ENCODE results near the gene ZNF816.
A peak's percentile ranks its signal among the peaks of the same experiment; 100 is the strongest.
"Not testable (repeated sequence)": the region's sequence is repeated elsewhere in the genome, so short reads cannot be mapped to it uniquely, and the experiment has no call there.

The ZNF816 gene

GRCh38 chr19:52959613-52960295, 2.9 kb downstream of the ZNF816 start:
- DNase-seq (ENCODE audit: low spot score), result no peak

DNA sequence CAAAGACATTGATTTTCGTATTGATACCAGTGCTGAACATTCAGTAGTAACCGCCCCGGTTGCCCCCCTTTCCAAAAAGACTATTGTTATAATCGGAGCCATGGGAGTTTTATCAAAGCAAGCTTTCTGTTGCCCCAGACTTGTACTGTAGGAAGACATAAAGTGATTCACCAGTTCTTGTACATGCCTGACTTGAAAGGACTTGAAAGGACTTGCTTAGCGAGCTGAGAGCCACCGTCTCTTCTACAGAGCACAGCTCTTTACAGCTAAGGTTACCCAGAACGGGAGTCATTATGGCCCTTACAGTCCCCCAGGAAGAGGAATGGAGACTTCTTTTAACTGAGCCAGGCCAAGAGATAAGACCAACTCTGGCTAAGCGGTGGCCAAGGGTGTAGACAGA, 5.1 kb downstream of the ZNF816 start:
- no peak for DNase-seq (ENCODE audit: low spot score)

DNA sequence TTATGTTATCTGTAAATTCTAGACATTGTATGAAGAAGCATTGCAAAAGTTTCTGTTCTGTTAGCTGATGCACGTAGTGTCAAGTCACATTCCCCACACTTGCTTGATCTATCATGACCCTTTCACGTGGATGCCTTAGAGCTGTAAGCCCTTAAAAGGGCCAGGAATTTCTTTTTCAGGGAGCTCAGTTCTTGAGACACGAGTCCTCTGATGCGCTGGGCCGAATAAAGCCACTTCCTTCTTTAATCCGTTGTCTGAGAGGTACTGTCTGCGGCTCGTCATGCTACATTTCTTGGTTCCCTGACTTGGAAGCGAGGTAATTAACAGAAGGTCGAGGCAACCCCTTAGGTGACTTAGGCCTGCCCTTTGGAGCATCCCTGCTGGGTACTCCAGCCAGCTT, 5.8 kb downstream of the ZNF816 start:
- DNase-seq (ENCODE audit: low spot score), result no peak

DNA sequence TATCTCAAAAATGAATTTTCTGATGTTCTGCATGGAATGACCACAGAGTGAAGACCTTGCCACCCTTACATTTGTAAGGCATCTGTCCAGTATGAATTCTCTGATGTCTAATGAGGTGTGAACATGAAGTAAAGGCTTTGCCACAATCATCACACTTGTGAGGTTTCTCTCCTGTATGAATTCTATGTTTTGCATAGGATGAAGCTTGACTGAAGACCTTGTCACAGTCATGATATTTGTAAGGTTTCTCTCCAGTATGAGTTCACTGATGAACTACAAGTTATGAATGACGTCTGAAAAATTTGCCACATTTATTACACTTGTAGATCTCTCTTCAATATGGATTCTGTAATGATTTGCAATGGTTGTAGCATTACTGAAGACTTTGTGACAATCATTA, 13.3 kb downstream of the ZNF816 start:
- no peak for DNase-seq (ENCODE audit: low spot score)

- DNase-seq (ENCODE audit: low spot score), result no peak
Measured at GRCh38 chr19:52948025-52948770, 14.5 kb downstream of the ZNF816 start.

- no peak for DNase-seq (ENCODE audit: low spot score)
Measured at GRCh38 chr19:52946322-52947310, 16.1 kb downstream of the ZNF816 start.

DNA sequence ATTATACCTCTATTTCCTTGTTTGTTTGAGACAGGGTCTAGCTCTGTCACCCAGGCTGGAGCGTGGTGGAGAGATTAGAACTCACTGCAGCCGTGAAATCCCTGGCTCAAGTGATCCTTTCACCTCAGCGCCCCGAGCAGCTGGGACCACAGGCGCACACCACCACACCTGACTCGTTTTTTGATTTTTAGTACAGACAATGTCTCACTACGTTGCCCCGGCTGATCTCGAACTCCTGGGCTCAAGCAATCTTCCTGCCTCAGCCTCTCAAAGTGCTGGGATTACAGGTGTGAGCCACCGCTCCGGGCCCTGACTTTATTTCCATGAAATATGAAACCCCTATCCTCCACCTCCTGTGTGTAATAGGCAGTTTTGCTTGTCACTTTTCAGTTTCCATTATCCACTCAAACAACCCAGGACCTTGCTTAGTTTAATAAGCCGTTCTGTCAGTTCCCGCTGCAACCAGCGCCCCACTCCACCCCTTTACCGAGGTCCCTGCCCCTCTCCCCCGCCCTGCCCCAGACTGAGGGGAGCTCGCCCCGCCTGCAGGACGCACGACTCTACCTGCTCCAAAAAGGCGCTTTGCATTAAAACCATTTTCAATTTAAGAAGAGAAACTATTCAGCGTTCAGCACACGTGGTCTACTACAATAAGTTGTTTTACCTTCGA, 16.9 kb downstream of the ZNF816 start:
- DNase-seq (ENCODE audit: low spot score), result no peak

- DNase-seq (ENCODE audit: low spot score), result not testable (repeated sequence)
Measured at GRCh38 chr19:52944703-52945493, 17.8 kb downstream of the ZNF816 start.

DNA sequence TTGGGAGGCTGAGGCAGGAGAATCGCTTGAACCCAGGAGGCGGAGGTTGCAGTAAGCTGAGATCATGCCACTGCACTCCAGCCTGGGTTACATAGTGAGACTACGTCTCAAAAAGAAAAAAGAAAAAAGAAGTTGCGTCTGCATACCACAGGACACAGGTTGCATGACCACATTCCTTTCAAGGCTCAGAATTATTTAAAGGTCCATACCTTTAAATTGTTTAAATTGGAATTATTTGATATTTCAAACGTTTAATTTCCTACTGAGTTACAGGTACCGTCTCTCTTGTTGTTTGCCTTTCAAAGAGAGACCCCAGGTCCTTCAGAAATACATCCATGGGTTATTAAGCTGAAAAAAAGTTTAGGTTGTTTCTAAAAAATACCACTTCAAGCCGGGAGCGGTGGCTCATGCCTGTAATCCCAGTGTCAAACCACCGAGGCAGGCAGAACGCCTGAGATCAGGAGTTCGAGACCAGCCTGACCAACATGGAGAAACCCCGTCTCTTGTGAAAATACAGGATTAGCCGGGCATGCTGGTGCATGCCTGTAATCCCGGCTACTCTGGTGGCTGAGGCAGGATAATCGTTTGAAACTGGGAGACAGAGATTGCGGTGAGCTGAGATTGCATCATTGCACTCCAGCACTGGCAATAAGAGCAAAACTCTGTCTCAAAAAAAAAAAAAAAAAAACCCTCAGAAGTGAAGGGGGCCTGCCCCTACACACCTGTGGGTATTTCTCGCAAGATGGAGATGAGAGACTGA, 18.6 kb downstream of the ZNF816 start:
- DNase-seq (ENCODE audit: low spot score), result no peak

- no peak for DNase-seq (ENCODE audit: low spot score)
Measured at GRCh38 chr19:52943134-52943883, 19.4 kb downstream of the ZNF816 start.

GRCh38 chr19:52942386-52943133, 20.1 kb downstream of the ZNF816 start:
- peak; percentile 79 for DNase-seq (ENCODE audit: low spot score)

- no peak for DNase-seq (ENCODE audit: low spot score)
Measured at GRCh38 chr19:52941941-52942385, 20.7 kb downstream of the ZNF816 start.

GRCh38 chr19:52941523-52941922, 21.2 kb downstream of the ZNF816 start:
- DNase-seq (ENCODE audit: low spot score), result not testable (repeated sequence)

DNA sequence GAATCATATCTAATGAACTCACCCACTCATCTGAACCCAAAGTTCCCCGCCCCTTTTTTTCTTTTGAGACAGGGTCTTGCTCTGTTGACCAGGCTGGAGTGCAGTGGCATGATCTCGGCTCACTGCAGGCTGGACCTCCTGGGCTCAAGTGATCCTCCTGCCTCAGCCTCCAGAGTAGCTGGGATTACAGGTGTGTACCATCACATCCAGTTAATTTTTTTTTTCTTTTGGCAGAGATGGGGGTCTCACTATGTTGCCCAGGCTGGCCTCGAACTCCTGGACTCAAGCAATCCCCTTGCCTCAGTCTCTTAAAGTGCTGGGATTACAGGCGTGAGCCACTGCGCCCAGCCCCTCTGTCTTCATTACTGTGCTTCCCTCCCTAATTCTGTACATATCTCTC, 21.8 kb downstream of the ZNF816 start:
- not testable (repeated sequence) for DNase-seq (ENCODE audit: low spot score)

GRCh38 chr19:52938761-52939160, 23.9 kb downstream of the ZNF816 start:
- no peak for DNase-seq (ENCODE audit: low spot score)

DNA sequence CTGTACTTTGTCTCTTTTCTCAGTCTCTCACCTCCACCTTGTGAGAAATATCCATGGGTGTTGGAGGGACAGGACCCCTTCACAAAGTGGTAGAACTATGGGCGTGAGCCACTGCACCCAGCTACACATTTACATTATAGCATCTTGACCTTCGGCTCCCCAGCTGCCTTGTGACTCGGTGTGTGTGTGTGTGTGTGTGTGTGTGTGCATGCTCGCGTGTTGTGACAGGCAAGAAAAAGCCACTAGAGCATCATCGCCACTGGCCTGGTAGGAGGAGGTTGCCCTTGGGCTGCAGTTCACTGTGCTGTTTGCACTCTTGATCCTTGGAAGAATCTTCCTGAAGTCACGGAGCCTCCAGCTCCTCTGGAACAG, 25.7 kb downstream of the ZNF816 start:
- DNase-seq (ENCODE audit: low spot score), result no peak

GRCh38 chr19:52936151-52936953, 26.3 kb downstream of the ZNF816 start:
- DNase-seq (ENCODE audit: low spot score), result peak; percentile 69

DNA sequence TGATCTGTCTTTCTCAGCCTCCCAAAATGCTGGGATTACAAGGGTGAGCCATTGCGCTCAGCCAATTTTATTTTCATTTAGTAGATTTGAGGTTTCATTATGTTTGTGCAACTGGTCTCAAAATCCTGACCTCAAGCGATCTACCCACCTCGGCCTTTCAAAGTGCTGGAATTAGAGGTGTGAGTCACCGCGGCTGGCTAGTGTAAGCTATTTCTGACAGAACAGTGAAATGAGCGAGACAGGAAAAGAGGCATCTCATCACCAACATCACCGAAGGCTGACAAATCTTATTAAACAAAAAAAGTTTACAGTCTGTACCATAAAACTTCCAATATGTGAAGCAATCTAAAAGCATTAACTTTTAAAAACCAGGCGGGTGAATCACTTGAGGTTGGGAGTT, 27.2 kb downstream of the ZNF816 start:
- DNase-seq (ENCODE audit: low spot score), result no peak
